GM18508 (cell line): ENCODE measurements around the gene PPP3R2.

ENCODE experiments used
- ATAC-seq: cut with Tn5 transposase; IDR thresholded peaks from one replicate; pipeline ENCODE4 v1.9.1; 2021; ENCODE audit warnings: moderate number of reproducible peaks; ENCODE audit not compliant: insufficient read depth, unreplicated experiment

Gene PPP3R2

DNA sequence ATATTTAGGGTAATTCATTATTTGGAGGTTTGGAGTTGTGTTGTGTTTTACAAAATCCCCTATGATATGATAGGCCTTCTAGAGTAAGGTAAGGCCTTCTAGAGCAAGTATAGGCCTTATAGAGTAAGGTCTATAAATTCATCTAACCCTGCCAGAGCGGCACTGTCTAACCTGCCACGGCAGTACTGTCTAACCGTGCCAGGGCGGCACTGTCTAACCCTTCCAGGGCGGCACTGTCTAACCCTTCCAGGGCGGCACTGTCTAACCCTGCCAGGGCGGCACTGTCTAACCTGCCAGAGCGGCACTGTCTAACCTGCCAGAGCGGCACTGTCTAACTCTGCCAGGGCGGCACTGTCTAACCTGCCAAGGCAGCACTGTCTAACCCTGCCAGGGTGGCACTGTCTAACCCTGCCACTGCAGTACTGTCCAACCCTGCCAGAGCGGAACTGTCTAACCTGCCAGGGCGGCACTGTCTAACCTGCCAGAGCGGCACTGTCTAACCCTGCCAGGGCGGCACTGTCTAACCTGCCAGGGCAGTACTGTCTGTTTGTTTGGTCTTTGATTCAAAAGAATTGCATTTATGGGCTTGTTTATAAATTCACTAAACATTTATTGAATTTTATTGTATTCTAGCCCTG is 51.6 kb downstream of the PPP3R2 start:
- ATAC-seq = no peak
